ENCODE results near the gene MTG2.

MTG2 gene

GRCh38 chr20:62219992-62220665 is 37.3 kb downstream of the MTG2 start, which contains the start of gene HRH3 (continued):
- TF ChIP-seq, protein P1, sequence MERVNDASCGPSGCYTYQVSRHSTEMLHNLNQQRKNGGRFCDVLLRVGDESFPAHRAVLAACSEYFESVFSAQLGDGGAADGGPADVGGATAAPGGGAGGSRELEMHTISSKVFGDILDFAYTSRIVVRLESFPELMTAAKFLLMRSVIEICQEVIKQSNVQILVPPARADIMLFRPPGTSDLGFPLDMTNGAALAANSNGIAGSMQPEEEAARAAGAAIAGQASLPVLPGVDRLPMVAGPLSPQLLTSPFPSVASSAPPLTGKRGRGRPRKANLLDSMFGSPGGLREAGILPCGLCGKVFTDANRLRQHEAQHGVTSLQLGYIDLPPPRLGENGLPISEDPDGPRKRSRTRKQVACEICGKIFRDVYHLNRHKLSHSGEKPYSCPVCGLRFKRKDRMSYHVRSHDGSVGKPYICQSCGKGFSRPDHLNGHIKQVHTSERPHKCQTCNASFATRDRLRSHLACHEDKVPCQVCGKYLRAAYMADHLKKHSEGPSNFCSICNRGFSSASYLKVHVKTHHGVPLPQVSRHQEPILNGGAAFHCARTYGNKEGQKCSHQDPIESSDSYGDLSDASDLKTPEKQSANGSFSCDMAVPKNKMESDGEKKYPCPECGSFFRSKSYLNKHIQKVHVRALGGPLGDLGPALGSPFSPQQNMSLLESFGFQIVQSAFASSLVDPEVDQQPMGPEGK (tag by site-specific recombination; IDR thresholded peaks at IDR 0.05): peak; percentile 28; the same call in 1 of the 2 replicates

DNA sequence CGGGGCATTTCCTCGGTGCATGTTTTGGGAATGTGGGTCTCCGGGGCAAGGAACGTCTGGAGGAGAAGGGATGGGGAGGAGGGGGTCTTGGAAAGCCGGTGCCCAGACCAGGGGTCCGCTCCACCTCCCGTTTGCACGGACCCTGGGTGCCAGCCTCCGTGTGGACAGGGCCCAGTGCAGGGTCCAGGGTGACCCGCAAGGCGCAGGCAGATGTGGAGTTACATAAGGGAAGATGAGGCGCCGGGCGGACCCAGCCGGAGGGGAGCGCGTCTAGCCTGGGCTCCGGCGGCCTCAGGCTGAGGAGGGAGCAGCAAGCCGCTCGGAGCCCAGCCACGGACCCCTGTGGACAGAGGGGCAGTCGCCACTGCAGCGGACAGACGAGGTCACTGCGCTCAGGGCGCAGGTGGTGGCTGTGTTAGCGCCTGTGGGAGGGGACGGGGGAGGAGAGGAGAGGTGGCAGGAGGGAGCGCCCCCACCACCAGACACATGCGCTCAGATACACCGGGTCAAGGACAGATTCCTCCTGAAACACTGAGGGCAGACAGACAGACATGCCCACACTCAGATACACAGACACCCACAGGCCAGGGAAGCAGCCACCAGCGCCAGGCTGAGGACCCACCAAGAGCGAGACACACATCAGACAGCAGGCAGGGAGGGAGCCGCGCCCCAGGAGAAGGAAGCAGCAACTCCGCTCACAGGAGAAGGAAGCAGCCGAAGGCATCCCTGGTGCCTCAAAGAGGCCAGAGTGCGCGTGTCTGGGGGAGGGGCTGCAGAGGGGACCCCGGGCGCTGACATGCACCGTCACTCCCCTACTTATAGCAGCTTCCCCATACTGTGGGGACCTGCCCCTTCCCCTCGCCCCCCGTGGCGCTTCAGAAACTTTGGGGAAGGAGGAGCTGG is 38.1 kb downstream of the MTG2 start:
- Histone ChIP-seq H3K27ac (ENCODE audit: extremely low read depth, low read depth, low read length) (no peak overlapping the region), H3K4me3 (ENCODE audit: low read depth, low read length) (no peak overlapping the region), H3K36me3 (ENCODE audit: control insufficient read depth in 2 of 2, insufficient read depth in 1 of 2, low read length in 2 of 2) (no peaks in the 10 kb centered on the region), H3K4me1 (ENCODE audit: control insufficient read depth, insufficient read depth, low read length) (peaks cover 2% of the 10 kb centered on the region; the same call in 1 of the 2 replicates), H3K9me3 (ENCODE audit: control insufficient read depth, insufficient read depth, low read depth, low read length) (no peaks in the 10 kb centered on the region)
- ChIA-PET POLR2A (interaction anchor here (0.6 kb wide), 1 partner anchor 508 kb away, joined by 4 read pairs; no protein-coding TSS in a partner anchor), CTCF (no interaction called here)
- TF ChIP-seq, protein P2, sequence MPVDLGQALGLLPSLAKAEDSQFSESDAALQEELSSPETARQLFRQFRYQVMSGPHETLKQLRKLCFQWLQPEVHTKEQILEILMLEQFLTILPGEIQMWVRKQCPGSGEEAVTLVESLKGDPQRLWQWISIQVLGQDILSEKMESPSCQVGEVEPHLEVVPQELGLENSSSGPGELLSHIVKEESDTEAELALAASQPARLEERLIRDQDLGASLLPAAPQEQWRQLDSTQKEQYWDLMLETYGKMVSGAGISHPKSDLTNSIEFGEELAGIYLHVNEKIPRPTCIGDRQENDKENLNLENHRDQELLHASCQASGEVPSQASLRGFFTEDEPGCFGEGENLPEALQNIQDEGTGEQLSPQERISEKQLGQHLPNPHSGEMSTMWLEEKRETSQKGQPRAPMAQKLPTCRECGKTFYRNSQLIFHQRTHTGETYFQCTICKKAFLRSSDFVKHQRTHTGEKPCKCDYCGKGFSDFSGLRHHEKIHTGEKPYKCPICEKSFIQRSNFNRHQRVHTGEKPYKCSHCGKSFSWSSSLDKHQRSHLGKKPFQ (tag by site-specific recombination; IDR thresholded peaks at IDR 0.05): no peak
- no peak for TF ChIP-seq ZNF701 (tag by site-specific recombination; IDR thresholded peaks at IDR 0.05)
- no peak for TF ChIP-seq ZNF623 (tag by site-specific recombination; IDR thresholded peaks at IDR 0.05)
- no peak for TF ChIP-seq BCL11A (tag by site-specific recombination; IDR thresholded peaks at IDR 0.05; ENCODE audit: low read depth)
- no peak for TF ChIP-seq ZNF19 (tag by site-specific recombination; IDR thresholded peaks at IDR 0.05; ENCODE audit: low read depth)
- TF ChIP-seq, protein P3, sequence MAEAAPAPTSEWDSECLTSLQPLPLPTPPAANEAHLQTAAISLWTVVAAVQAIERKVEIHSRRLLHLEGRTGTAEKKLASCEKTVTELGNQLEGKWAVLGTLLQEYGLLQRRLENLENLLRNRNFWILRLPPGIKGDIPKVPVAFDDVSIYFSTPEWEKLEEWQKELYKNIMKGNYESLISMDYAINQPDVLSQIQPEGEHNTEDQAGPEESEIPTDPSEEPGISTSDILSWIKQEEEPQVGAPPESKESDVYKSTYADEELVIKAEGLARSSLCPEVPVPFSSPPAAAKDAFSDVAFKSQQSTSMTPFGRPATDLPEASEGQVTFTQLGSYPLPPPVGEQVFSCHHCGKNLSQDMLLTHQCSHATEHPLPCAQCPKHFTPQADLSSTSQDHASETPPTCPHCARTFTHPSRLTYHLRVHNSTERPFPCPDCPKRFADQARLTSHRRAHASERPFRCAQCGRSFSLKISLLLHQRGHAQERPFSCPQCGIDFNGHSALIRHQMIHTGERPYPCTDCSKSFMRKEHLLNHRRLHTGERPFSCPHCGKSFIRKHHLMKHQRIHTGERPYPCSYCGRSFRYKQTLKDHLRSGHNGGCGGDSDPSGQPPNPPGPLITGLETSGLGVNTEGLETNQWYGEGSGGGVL (tag by site-specific recombination; IDR thresholded peaks at IDR 0.05): peak; percentile 76
- TF ChIP-seq, protein P4, sequence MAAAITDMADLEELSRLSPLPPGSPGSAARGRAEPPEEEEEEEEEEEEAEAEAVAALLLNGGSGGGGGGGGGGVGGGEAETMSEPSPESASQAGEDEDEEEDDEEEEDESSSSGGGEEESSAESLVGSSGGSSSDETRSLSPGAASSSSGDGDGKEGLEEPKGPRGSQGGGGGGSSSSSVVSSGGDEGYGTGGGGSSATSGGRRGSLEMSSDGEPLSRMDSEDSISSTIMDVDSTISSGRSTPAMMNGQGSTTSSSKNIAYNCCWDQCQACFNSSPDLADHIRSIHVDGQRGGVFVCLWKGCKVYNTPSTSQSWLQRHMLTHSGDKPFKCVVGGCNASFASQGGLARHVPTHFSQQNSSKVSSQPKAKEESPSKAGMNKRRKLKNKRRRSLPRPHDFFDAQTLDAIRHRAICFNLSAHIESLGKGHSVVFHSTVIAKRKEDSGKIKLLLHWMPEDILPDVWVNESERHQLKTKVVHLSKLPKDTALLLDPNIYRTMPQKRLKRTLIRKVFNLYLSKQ (tag by site-specific recombination; IDR thresholded peaks at IDR 0.05; ENCODE audit: borderline replicate concordance): no peak
- no peak for TF ChIP-seq GLI2 (tag by site-specific recombination; IDR thresholded peaks at IDR 0.05; ENCODE audit: borderline replicate concordance, low read depth)
- TF ChIP-seq, protein P5, sequence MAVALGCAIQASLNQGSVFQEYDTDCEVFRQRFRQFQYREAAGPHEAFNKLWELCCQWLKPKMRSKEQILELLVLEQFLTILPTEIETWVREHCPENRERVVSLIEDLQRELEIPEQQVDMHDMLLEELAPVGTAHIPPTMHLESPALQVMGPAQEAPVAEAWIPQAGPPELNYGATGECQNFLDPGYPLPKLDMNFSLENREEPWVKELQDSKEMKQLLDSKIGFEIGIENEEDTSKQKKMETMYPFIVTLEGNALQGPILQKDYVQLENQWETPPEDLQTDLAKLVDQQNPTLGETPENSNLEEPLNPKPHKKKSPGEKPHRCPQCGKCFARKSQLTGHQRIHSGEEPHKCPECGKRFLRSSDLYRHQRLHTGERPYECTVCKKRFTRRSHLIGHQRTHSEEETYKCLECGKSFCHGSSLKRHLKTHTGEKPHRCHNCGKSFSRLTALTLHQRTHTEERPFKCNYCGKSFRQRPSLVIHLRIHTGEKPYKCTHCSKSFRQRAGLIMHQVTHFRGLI (tag by site-specific recombination; IDR thresholded peaks at IDR 0.05): no peak
- no peak for TF ChIP-seq ZNF785 (tag by site-specific recombination; IDR thresholded peaks at IDR 0.05)
- TF ChIP-seq ZBTB10 (tag by site-specific recombination; IDR thresholded peaks at IDR 0.05): no peak; the same call in 1 of the 2 replicates
- TF ChIP-seq ZNF596 (tag by site-specific recombination; IDR thresholded peaks at IDR 0.05): no peak
- TF ChIP-seq RBAK (tag by site-specific recombination; IDR thresholded peaks at IDR 0.05): no peak
- no peak for TF ChIP-seq ZNF311 (tag by site-specific recombination; IDR thresholded peaks at IDR 0.05; ENCODE audit: borderline replicate concordance)
- TF ChIP-seq ZNF169 (tag by site-specific recombination; IDR thresholded peaks at IDR 0.05): no peak
- TF ChIP-seq, protein P6, sequence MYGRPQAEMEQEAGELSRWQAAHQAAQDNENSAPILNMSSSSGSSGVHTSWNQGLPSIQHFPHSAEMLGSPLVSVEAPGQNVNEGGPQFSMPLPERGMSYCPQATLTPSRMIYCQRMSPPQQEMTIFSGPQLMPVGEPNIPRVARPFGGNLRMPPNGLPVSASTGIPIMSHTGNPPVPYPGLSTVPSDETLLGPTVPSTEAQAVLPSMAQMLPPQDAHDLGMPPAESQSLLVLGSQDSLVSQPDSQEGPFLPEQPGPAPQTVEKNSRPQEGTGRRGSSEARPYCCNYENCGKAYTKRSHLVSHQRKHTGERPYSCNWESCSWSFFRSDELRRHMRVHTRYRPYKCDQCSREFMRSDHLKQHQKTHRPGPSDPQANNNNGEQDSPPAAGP (tag by site-specific recombination; IDR thresholded peaks at IDR 0.05): no peak
- TF ChIP-seq ZNF132 (tag by site-specific recombination; IDR thresholded peaks at IDR 0.05; ENCODE audit: borderline replicate concordance): no peak
